Lower leg skin (tissue), 4 donors: ENCODE results near the gene AKAP12. TPM values are rescaled to one million over a fixed set of nuclear protein-coding genes. Genes with fewer than 3 reads are reported as not detected.
A peak's percentile ranks its signal among the peaks of the same experiment; 100 is the strongest.

Experiments
- DNase-seq, 2 donors: peaks; one replicate each; pipeline ENCODE4 v3.0.0-alpha.2; 2019; ENCODE audit warnings: low spot score in 2 of 2
- H3K4me3 ChIP-seq: fragments of 200-600 bp; sonication (generic); 2 replicates; pipeline ENCODE4 v1.5.1; 2017; ENCODE audit warnings: mild to moderate bottlenecking, low read depth; ENCODE audit not compliant: poor library complexity, severe bottlenecking
- POLR2A ChIP-seq, 2 donors: fragments of 450-650 bp; IDR thresholded peaks; one replicate each; pipeline ENCODE4 v1.6.1; 2016 to 2017; ENCODE audit warnings: antibody characterized with exemption in 2 of 2, mild to moderate bottlenecking in 1 of 2, moderate library complexity in 1 of 2
- WGBS, 2 donors: methylation state at CpG; one replicate each; pipeline ENCODE4 v1.1.5; 2018; 5-methylcytosine and 5-hydroxymethylcytosine counted together
- intact Hi-C: fragments of 100-400 bp; cut with DNase I; formaldehyde crosslinking; loops from one replicate; pipeline ENCODE4 v1.15.0; 2023; ENCODE audit warnings: low total_unique reads
- total RNA-seq, 4 donors: library from RNA; depleted of rRNA; stranded (reverse); fragments of >200 nt; gene quantifications; one replicate each; pipeline ENCODE4 v1.1.0, GENCODE V29; 2016
- TF ChIP-seq, protein P1 (sequence below), 3 donors: fragments of 450-650 bp; IDR thresholded peaks; one replicate each; pipeline ENCODE4 v1.5.1; 2016; ENCODE audit warnings: antibody characterized with exemption in 3 of 3, mild to moderate bottlenecking in 3 of 3, moderate library complexity in 2 of 3

The AKAP12 gene
- total RNA-seq, 4 donors from 2014 or later = 14.7 to 29.9 (median 16.0) TPM

GRCh38 chr6:151391471-151392413 is 152.0 kb downstream of the AKAP12 start, which contains the start of gene ZBTB2:
Gene ZBTB2 (minus strand): TSS chr6:151391559. CDS start chr6:151373637, 17,922 bp downstream.
- DNase-seq = peak; percentile 64 to 93
- intact Hi-C loops = no loop called here
- no peak for TF ChIP-seq POLR2A (IDR thresholded peaks at IDR 0.05)
- TF ChIP-seq, protein P1, sequence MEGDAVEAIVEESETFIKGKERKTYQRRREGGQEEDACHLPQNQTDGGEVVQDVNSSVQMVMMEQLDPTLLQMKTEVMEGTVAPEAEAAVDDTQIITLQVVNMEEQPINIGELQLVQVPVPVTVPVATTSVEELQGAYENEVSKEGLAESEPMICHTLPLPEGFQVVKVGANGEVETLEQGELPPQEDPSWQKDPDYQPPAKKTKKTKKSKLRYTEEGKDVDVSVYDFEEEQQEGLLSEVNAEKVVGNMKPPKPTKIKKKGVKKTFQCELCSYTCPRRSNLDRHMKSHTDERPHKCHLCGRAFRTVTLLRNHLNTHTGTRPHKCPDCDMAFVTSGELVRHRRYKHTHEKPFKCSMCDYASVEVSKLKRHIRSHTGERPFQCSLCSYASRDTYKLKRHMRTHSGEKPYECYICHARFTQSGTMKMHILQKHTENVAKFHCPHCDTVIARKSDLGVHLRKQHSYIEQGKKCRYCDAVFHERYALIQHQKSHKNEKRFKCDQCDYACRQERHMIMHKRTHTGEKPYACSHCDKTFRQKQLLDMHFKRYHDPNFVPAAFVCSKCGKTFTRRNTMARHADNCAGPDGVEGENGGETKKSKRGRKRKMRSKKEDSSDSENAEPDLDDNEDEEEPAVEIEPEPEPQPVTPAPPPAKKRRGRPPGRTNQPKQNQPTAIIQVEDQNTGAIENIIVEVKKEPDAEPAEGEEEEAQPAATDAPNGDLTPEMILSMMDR (IDR thresholded peaks at IDR 0.05) = no peak
- H3K4me3 ChIP-seq = peak within 1 kb of the TSS; percentile 79
- 1 to 2% methylated on average over 11 to 36 of the region's 57 CpGs for WGBS, 2 donors

DNA sequence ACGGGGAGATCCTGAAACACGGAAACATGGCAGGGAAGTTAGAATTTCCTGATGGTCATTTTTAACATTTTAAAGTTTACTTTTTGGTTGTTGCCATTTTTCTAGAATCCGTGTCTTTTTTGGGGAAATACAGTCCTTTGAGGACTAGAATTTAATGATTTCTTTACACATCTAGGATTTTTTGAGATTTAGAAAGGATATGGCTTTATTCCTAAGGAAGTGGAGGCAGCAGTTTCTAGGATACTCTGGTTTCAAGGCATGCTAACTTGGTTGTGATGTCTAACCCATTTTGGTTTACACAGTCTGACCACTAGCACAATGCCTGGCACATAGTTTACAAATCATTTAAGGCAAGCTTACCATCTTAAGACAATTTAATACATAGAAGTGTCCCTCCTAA is 152.7 kb downstream of the AKAP12 start:
- WGBS, 2 donors = 2 to 3% methylated on average over 3 of the region's 3 CpGs
- DNase-seq = no peak
- no peak overlapping the region for H3K4me3 ChIP-seq
- TF ChIP-seq, protein P1 (IDR thresholded peaks at IDR 0.05) = no peak
- no peak for TF ChIP-seq POLR2A (IDR thresholded peaks at IDR 0.05)
- intact Hi-C loops = no loop called here

DNA sequence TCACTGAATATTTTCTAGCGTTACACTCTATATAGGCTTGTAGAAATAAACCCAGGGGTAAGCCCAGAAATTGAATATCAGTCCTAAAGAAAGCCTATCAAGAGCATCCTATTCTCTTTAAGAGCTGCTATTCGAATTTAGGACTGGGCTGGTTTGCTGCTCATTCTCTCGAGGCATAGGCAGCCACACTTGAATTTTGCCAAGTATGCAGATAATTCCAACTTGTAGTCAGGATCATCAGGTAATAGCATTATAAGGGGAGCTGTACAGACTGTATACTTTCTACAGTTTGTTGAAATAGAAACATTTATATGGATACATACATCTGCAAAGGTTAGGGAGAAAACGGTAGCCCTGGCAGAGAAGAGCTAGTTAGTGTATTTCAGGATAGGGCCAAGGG is 153.6 kb downstream of the AKAP12 start:
- no peak for DNase-seq
- intact Hi-C loops = no loop called here
- 40 to 49% methylated on average over 4 of the region's 4 CpGs for WGBS, 2 donors
- TF ChIP-seq, protein P1 (IDR thresholded peaks at IDR 0.05) = no peak
- no peak for TF ChIP-seq POLR2A (IDR thresholded peaks at IDR 0.05)
- no peak overlapping the region for H3K4me3 ChIP-seq

DNA sequence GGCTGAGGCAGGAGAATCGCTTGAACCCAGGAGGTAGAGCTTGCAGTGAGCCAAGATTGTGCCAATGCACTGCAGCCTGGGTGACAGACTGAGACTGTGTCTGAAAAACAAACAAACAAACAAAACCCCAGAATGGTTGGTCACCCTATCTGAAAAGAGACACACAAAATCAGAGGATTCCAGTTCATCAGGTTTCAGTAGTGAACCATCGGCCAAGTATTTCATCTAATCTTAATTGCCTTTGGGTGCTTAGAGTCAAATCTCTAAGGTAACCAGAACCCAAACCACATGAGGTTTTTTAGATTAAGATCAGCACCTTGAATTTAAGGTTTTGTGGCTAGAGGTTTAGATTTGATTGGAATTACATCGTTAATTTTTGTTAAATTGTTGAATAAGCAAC is 159.9 kb downstream of the AKAP12 start:
- intact Hi-C loops = no loop called here

GRCh38 chr6:151400473-151400872 is 160.7 kb downstream of the AKAP12 start:
- no peak overlapping the region for H3K4me3 ChIP-seq
- intact Hi-C loops = no loop called here
- WGBS, 2 donors = 61 to 62% methylated on average over 5 to 6 of the region's 6 CpGs
- DNase-seq = no peak
- TF ChIP-seq POLR2A (IDR thresholded peaks at IDR 0.05) = no peak
- TF ChIP-seq, protein P1 (IDR thresholded peaks at IDR 0.05) = no peak

More for the DNA sequence above, 159.9 kb downstream of the AKAP12 start:
- H3K4me3 ChIP-seq = no peak overlapping the region
- 46 to 49% methylated on average over 3 of the region's 3 CpGs for WGBS, 2 donors
- DNase-seq = no peak
- TF ChIP-seq, protein P1 (IDR thresholded peaks at IDR 0.05) = no peak
- no peak for TF ChIP-seq POLR2A (IDR thresholded peaks at IDR 0.05)
